Epidermal melanocyte (primary cell): ENCODE data around the gene OR51A7.
"Not testable (repeated sequence)": the region's sequence is repeated elsewhere in the genome, so short reads cannot be mapped to it uniquely, and the experiment has no call there.

ENCODE experiments used
- DNase-seq: peaks from one replicate; pipeline ENCODE4 v3.0.0; 2011; ENCODE audit warnings: low spot score; ENCODE audit not compliant: insufficient read length

The OR51A7 gene, protein sequence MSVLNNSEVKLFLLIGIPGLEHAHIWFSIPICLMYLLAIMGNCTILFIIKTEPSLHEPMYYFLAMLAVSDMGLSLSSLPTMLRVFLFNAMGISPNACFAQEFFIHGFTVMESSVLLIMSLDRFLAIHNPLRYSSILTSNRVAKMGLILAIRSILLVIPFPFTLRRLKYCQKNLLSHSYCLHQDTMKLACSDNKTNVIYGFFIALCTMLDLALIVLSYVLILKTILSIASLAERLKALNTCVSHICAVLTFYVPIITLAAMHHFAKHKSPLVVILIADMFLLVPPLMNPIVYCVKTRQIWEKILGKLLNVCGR

DNA sequence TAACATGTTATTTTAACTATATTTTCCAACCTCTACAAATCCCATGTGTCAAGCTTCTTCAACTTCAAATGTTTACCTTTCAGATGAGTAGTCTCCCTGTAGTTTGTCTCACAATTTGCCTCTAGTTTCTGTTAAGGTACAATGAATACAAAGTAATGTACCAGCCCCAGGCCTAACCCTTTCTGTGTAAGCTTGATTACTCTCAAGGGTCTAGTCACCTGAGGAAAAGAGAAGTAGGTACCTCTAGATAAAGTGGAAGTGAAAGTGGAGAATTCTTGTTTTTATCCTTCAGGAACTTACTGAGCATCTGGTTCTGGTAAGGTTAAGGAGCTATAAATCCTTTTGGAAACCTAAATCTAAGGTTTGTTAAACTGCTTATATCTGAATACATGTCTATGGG is at the start of gene OR51A7:
Gene OR51A7, plus strand, starts transcription at position 300 of the 400 bp plus-strand sequence. CDS start 3,587 bp downstream, outside the sequence.
- DNase-seq: no peak

DNA sequence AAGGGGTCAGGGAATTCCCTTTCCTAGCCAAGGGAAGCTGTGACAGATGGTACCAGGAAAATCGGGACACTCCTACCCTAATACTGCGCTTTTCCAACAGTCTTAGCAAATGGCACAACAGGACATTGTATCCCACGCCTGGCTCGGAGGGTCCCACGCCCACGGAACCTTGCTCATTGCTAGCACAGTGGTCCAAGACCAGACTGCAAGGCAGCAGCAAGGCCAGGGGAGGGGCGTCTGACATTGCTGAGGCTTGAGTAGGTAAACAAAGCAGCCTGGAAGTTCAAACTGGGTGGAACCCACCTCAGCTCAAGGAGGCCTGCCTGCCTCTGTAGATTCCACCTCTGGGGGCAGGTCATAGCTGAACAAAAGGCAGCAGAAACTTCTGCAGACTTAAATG is 49.3 kb upstream of the OR51A7 start:
- DNase-seq: not testable (repeated sequence)

DNA sequence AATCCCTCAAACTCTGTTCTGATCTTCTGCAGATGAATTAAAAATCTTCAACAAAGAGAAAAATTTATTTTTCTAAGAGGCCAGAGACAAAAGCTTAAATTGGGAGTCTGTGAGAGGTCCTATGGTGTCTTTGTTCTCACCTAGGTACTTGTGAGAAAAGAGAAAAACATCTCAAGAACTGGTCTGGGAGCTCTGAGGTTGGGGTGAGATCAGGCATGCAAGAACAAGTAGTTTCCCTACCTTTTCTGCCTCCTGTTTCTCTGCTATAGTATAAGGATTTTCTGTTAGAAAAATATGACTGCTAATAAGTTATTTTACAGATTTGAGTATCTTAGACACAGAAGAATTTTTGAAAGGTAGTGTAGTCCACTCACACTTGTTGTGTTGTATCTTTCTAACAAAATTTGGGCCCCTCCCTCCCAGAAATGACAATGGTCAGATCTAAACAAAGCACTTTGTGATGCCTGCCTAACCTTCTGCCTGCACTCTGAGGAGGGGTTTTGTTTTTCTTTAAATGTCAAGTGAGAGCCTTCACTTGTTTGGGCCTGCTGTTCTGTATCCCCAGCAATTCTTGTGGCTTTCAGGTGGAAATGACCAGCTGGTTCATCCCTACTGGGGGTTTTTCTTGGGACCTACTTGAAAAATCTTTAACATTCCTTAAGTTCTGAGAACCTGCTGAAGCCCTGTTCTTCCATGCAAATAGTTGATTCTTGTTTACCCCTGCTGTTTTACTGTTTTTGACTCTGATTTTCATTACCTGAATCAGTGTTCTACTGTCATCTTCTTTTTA is 40.9 kb upstream of the OR51A7 start:
- no peak for DNase-seq

DNA sequence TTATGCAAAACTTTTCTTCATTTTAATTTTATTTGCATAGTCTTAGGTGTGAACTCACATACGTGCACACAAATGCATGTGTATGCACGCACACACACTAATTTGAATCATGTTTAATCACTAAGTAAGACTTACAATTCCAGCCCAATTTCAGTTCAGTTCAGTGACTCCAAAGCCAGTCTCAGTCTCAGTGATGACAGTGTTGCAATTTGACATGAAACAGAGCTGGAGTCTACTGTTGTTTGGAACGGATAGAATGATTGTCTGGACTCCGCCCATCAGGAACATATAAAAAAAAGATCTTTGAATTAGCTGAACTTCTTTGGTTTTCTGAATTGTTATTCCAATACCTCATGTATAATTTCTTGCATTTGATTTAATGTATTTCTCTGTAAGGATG is 39.7 kb upstream of the OR51A7 start:
- DNase-seq: no peak

DNA sequence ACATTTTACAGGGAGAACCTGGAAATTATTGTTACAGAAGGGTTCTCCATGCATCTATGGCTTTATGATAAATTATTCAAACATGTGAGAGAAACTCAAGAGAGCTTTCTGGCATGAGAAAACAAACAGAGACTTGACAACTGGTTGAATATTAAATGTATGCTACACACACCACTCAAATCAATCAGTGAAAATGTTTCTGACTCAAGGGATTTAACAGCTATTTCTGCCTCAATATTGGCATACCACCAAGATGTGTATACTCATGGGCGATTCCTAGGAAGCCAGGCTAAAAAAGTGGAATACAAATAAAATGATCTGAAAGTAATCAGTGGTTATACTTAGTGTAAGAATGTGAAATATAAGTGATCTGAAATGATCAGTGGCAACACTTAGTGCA is 37.7 kb upstream of the OR51A7 start:
- no peak for DNase-seq

DNA sequence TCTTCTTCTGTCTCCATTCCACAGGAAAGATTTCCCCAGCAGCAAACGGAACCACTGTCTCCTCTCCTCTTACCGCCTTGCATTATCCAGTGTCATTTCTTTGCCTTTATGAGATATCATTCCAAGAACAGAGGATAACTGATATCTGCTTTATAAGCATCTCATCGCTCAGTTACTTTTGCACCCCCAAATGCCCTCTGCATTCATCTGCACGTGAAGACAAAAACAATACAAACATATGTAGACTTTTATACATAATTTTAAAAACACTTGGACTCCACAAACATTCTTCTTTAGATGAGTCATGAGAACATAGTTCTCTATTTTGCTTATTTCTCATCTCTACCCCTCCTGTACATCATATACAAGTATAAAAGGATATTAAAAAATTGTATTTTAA is 22.4 kb upstream of the OR51A7 start:
- no peak for DNase-seq

DNA sequence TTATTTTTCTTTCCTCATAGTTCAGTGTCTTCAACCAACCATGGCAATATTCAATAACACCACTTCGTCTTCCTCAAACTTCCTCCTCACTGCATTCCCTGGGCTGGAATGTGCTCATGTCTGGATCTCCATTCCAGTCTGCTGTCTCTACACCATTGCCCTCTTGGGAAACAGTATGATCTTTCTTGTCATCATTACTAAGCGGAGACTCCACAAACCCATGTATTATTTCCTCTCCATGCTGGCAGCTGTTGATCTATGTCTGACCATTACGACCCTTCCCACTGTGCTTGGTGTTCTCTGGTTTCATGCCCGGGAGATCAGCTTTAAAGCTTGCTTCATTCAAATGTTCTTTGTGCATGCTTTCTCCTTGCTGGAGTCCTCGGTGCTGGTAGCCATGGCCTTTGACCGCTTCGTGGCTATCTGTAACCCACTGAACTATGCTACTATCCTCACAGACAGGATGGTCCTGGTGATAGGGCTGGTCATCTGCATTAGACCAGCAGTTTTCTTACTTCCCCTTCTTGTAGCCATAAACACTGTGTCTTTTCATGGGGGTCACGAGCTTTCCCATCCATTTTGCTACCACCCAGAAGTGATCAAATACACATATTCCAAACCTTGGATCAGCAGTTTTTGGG is 21.6 kb upstream of the OR51A7 start, which contains the start of gene OR51T1:
Gene OR51T1, plus strand, starts transcription at position 41 of the 641 bp plus-strand sequence. Its CDS starts 0 bp downstream, at position 41.
- DNase-seq: no peak

DNA sequence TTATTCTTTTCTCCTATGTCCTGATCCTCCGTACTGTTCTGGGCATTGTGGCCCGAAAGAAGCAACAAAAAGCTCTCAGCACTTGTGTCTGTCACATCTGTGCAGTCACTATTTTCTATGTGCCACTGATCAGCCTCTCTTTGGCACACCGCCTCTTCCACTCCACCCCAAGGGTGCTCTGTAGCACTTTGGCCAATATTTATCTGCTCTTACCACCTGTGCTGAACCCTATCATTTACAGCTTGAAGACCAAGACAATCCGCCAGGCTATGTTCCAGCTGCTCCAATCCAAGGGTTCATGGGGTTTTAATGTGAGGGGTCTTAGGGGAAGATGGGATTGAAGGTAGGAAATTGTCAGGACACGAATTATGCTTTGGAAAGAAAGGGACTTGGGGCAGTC is 21.0 kb upstream of the OR51A7 start:
- DNase-seq: no peak

DNA sequence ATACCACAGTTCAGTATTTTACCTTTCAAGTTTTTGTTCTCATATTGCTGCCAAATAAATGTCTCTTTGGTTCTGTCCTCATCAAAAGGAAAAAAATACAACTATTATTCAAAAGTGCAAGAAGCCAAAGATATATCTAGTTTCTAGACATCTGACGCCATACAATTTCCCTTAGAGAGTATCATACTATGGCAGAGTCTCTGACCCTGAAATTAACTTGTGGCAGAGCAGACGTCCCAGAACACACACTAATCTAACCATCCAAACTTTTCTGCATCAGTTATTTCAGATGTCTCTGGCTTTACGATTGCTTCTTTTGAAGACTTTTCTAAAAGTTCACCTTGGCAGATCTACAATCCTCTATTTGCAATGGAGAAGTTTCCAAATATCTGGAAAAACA is 19.2 kb upstream of the OR51A7 start:
- DNase-seq: no peak

DNA sequence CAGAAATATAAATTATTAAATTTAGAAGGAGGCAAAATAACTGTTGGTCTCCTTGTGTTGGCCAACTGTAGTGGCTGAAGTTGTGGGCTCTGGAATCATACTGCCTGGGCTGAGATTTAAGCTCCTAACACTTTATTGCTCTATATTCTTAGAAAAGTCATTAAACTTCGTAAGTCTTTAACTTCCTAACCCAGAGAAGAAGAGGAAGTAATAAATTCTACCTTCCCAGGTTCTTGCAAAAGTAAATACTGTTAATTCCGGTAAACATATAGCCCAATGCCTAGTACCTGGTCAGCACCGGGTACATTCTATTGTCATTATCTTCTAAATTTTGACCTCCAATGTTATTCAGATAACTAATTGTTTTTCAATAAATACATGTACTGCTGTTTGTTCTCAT is 17.4 kb upstream of the OR51A7 start:
- no peak for DNase-seq

DNA sequence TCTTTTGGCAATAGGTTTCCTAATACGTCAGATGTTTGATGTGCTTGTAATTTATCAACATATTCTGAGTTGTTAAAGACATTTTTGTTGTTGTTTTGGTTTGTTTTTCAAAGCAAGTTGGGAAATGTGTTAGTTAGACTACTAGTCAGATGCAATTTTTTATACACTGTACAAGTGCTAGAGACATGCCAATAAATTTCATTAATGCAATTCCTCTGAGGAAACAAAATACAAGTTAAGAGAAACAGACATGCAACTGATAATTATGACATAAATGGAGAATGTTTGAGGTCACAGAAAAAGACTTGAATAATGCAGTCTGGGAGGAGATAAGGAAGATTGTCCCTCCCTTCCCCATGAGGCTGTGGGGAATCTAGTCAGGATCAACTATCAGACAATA is 16.0 kb upstream of the OR51A7 start:
- DNase-seq: no peak

DNA sequence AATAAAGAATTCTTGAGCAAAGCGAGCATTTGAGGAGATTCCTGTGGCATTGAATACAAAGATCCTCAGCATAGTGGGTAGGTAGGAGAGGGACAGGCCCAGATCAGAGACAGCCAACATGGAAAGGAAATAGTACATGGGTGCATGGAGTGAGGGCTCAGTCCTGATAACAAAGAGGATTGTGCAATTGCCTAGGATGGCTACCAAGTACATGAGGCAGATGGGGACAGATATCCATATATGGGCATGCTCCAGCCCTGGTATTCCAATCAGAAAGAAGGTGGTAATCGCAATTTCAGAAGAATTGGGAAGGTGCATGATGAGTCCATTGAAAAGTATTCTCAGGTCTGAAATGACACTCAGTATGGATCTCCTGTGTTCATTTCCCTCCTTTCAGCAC is 13.3 kb upstream of the OR51A7 start:
- no peak for DNase-seq

DNA sequence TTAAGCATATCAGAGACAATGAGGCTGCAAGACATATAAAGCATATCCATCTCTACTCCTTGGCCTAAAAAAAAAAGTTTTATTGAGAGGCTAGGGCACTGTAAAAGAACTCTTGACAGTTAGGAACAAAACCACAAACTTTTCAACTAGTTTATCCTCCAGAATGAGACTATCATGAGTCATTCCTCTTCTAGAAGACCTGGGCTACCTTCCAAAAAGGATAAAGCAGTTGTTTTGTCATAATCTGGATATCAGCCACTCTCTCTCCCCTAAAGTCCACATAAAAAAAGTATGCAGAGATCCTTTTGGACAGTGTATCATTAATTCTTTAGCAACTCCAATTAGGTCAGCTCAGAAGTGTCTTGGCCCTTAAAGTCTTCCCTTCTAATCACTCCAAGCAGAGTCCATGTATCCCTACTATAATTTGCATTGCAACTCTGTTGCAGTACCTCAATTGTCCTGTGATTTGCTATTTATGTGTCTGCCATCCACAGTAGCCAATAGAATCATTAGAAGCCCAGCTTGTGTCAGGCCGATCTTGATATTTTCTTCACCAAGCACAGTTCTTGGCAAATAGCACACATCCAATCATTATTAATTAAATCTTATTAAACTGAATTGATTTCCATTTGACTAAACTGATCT is 11.5 kb upstream of the OR51A7 start:
- DNase-seq: peak; percentile 46

DNA sequence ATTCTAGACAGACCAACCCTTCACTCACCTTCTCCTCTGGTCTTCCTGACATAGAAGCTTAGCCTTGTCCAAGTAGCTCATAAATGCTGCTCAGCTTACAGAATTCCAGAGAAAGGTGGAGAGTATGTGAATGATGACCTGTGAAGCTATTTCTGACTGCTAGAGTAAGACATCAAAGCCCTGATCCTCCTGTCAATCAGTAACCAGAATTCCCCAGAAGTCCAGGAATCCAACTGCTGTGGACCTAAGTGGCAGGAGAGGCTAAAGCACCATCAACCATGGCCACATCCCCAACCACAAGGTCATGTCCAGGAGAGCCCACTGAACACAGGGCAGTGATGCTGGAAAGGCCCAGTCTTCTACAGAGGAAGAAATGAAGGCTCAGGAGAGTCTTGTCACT is 13.0 kb downstream of the OR51A7 start:
- no peak for DNase-seq

DNA sequence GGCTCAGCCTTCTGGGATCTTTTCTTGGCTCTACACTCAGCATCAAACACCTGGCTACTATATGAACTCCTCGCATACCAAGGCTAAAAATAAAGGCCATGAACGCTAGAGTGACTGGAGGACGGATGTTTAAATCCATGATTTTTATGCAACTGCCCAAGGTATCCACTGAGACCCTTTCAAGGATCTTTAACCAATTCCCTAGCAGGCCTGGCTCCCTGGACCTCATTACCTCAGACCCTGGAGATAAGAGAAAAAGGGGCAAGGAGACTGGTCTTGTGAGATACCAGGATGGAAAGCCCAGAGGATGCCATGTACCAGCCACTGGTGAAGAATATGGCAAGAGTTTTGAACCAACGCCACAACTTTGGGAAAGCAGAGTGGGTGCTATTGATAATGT is 15.7 kb downstream of the OR51A7 start, which contains the start of gene OR51G2:
Gene OR51G2, minus strand, starts transcription at position 101 of the 400 bp plus-strand sequence. CDS start 3,687 bp downstream, outside the sequence.
- DNase-seq: no peak

DNA sequence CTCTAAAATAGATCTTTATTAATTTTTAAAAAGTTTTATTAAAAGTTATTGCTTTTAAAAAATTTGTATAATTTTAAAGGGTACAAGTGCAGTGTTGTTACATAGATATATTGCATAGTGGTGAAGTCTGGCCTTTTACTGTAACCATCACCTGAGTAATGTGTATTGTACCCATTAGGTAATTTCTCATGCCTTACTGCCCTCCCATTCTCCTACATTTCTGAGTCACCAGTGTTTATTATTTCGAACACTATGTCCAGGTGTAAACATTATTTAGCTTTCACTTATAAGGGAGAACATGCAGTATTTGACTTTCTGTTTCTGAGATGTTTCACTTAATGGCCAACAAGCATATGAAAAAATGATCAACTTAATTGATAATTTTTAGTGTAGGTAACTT is 18.2 kb downstream of the OR51A7 start:
- DNase-seq: no peak

DNA sequence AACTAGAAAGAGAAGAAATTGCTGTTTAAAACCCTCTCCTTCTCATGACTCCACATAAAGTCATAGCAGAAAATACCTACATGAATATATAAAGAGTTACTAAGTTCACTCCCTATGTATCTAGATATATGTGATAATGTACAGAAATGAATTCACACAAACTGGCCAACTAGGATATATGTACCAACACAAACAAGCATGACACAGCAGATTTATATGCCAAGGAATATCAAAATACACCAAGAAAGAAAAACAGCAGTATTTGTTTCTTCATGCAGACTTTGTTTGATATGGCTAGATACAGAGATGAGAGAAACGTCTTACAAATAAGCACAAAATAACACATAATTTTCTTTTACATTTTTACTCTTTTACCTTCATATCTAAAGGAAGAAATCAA is 18.7 kb downstream of the OR51A7 start:
- no peak for DNase-seq

DNA sequence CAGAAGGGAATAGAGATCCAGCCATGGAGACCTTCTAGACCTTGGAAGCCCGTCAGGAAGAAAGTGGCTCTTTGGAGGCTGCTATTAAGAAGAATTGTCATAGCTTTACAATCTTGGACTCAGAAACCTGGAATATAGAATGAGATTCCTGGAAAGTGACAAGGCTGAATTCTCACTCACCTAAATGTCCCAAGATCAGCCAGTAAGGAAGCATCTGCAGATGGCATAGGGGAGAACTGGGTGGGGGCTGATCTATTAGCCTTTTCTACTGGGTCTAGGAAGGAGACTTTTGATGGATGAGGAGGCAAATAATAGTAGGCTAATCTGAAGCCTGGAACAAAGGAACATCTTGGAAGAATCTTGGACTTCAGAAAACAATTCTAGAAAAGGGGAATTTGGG is 20.7 kb downstream of the OR51A7 start, which contains the start of gene OR51G1:
Gene OR51G1, minus strand, starts transcription at position 101 of the 400 bp plus-strand sequence. Its CDS starts 0 bp downstream, at position 101.
- no peak for DNase-seq

DNA sequence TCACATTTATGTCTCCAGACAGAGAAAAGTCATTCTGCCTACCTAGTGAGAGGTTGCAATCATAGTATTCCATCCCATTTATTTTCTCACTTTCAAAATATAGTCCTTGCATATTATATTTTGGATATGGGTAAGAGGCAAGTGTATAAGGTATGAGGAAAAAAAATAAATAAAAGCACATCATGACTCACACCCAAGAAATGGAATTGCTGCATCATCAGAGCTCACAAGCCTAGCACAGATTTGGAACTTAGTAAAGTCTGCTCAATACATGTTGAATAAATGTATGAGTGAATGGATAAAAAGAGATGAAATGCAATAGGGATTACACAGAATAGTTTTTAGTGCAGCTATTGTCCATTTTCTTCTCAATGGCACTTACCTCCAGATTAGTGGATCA is 23.0 kb downstream of the OR51A7 start:
- no peak for DNase-seq

DNA sequence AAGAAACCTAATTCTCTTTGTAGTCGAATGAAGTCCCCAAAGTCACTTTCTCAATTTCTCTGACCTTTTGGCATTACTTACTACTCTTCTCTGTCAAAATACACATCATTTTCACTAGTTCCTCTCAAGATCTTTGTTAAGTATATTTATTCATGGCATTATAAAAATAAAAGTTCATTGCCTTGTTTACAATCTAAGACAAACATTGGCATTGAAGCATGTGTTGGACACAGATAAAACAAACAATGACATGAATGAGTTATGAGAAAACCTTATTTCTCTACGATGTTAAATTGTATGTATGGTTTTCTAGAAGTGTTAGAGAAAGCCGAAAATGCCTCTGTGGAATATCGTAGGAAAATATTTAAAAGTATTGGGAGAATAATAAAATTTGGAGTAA is 29.2 kb downstream of the OR51A7 start:
- DNase-seq: no peak

DNA sequence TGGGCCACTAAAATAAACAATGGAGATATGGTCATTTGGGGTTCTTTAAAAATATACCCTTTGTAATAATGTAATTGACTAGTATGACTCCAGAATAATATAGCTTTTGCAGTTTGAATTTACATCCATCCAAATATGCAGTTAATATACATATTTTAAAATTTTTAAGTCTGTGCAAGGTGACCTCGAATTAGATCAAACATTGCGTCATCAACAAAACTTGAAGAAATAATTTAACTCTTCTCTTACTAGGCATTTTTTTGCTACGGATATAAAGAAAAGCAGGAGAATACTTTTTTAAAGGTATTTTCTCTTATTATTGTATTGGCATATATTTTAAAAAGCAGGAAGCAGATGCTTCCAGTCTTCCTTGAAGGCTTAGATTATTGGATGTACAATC is 33.2 kb downstream of the OR51A7 start:
- DNase-seq: no peak

DNA sequence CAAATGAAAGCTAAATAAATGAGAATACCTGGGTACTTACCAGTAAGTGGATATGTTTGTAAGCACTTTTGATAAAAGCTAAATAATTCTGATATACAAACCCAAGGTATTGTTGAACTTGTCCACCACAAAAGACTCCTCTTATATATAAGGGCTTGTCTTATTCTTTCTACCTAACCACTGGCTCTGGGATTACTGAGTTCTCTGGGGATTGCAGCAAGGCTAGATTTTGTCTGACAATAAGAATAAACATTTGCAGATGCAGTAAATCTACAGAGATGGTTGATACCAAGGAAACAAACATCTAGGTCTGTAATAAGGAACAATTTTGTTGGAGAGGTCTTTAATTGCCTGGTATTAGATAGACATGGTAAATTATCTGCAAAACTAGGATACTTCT is 43.9 kb downstream of the OR51A7 start, which contains the start of gene OR51A4:
Gene OR51A4, minus strand, starts transcription at position 101 of the 400 bp plus-strand sequence. CDS start 505 bp downstream, outside the sequence.
- DNase-seq: no peak
